ENCODE results near the gene TLCD4.

TLCD4 gene

DNA sequence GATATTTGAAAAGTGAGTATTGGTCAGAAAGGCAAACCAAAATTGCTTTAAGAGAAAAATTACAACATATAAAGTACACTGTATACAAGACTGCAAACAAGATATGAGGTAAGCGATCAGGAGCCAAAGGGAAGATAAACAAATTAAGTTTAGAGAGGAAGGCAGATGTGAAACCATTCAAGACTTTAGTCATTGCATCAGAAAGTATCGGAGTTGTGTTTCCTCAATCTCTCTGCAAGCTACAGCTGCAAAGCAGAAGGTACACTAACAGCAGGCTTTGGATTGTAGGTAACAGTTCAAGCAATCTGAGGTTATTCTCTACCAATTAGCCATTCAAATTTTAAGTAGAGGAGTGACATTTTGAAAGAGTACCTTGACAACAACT, 21.3 kb upstream of the TLCD4 start:
- DNase-seq = no peak

DNA sequence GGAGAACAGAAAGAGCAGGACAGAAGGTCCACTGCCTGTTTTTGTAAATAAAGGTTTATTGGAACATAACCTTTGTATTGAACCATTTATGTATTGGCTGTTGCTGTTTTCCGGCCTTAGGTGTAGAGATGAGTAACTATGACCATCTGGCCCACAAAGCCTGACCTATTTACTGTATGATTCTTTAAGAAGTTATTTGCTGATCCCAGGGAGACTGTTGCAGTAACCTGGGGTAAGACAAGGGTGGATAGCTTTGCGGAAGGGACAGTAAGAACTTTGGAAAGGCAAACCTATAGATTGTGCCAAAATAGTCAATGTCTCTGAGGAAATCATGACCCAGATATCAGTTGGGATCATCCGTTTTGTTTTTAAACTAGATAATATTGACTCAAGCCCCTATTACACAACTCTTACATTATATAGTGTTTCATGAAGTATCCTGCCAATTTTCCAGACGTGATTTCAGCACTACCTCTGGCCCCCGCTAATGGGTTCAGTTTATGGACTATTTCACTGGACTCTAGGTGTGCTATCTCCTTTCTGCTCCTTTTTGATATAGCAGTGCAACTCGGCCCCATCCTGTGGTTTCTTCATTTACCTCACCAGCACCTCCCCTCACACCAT, 20.8 kb upstream of the TLCD4 start:
- no peak for DNase-seq

DNA sequence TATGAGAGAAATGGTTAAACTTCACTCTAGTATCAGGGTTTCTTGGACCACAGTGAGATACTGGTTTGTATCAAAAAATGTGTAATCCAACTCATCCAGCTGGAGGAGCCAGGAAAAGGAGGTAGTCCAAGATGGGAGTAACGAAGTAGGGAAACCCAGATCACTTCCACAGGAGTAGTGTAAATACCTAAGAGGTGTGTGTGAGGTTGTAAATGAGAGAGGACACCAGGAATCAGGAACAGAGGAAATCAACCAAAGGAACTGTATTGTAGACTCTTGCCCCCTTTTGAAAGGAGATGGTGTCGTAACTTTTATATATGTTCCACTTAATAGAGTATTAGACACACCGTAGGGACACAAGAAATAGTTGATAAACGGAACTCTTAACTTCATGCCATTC, 19.7 kb upstream of the TLCD4 start:
- DNase-seq = no peak

DNA sequence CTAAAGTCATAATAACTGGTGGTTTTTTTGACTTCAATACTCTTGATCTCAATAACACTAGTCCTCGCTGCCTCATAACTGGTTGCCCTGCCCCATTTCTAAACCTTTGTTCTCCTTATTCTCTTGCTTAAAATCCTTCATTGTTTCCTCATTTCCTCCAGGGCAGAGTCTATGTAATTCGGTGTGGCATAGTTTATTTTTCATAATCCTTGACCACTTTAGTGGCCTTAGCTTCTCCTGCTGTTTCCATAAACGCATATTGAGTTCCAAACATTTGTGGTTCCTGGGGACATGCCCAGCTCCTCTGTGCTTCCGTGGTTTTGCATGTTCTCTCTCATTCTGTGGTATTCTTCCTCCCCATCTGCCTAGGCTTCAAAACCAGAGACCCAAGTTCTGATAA, 19.0 kb upstream of the TLCD4 start:
- DNase-seq = no peak

DNA sequence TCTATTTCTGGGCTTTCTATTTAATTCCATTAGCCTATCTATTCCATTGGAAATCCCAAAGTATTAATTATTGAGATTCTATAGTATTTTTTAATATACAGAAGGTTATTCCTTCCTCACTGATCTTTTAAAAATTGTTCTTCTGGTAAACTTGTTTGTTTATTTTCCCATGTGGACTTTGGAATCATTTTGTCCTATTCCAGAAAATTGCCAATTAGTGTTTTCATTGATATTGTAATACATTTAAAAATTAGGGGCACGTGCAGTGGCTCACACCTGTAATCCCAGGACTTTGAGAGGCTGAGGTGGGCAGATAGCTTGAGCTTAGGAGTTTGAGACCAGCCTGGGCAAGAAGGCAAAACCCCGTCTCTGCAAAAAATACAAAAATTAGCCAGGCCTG, 8.4 kb upstream of the TLCD4 start:
- no peak for DNase-seq

DNA sequence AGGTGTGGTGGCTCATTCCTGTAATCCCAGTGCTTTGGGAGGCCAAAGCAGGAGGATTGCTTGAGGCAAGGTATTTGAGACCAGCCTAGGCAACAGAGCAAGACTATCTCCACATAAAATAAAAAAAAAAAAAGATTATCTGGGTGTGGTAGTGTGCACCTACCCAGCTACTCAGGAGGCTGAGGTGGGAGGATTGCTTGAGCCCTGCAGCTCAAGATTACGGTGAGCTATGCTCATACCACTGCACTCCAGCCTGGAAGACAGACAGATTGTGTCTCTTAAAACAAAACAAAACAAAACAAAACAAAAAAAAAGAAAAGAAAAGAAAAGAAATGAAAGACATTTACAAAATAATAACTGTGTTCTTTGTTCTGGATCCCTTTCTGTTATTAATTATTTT, 6.1 kb upstream of the TLCD4 start:
- DNase-seq = no peak

DNA sequence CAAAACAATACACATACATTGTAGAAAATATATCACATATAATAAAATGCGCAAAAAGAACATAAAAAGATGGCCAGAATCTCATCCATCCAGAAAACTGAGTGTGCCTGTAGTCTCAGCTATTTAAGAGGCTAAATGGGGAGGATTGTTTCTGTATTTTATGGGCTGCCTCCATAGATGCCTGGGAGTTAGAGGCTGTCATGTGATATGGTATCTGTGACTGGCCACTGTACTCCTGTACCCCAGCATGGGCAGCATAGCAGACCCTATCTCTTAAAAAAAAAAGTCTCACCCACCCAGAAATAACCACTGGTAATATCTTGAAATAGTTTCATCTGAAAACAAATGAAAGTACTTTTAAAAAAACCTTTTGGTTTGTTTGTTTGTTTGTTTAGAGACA, 3.5 kb upstream of the TLCD4 start:
- DNase-seq = no peak

DNA sequence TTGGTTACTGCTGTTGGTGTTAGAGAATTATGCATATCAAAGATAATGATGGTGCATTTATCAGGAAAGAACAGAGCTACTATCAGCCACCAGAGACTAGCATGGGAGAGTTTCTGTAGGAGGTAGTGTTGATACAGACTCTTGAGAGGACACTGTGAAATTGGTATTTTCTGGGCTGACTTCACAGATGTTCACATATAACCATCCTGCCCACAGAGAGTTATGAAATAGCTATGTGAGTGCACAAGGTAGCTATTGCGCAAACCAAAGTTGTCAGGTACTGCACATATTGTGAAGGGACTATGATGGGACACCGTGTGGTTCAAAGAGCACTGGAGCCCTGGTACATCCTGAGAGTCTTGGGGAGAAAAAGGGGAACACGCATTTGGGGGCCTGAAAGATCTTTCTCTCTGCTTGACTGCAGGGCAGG, 1.4 kb upstream of the TLCD4 start:
- no peak for DNase-seq

DNA sequence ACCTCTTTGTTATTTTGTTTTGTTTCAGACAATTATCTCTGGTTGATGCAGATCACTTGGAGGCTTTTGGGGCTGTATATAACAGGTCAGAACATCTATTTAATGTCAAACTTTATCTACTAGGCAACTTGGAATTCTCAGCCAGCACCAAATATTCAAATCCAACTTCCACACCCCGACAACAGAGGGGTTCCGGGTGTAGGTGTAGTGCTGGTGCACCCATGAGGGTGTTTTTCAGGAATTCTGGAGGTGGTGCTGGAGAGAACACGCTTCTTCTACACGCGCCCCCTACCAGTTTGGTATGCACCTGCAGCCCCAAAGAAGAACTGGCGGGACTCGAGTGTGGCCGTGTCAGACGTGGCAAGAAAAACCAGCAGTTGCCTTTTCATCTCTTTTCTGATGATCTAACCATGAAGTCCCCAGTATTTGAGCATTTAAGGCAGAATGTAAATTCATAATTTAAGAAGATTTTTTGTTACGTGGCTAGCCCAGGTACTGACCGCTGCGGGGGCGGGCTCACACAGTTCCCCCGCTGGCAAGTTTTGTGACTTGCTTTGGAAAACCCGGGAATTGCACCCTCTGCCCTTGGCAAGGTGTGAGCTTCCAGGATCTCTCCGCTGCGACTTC, 462 bp upstream of the TLCD4 start:
- peak; percentile 40 for DNase-seq

DNA sequence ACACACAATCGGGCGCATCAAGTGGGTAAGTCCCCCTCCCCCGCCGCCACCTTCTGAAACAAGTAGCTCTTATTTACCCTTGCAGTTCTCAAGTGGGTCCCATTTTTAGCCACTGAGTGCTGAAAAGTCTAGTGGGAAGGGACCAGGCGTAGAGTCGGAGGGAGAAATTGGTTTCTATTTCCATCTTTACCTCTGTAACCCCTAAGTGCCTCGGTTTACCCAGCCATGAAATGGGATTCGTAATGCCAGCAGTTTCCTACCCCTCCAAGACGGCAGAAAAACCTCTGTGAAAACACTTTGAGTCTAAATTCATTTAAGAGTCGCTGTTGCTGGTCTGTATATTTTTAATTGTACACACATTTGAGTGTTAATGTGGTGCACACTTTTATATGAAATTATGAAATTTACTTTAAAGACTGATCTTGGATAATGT, 928 bp downstream of the TLCD4 start:
- DNase-seq = no peak

DNA sequence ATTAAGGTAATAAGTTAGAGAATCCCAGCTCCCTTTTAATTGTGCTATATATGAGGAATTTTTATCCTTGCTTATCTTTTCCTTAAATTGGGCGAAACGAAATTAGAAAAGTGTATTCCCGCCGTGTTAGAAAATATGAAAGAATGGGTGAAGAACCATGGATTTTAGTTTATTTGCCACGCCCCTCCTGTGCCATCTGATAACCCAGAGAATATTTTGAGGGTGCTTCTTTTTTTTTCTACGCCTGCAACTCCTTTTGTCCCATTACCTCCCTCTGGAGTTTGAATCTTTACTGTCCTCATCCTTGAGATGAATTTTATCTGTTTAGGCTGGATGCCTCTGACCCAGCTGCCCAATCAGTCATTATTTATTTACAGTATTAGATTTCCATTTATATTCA, 1.6 kb downstream of the TLCD4 start:
- no peak for DNase-seq

DNA sequence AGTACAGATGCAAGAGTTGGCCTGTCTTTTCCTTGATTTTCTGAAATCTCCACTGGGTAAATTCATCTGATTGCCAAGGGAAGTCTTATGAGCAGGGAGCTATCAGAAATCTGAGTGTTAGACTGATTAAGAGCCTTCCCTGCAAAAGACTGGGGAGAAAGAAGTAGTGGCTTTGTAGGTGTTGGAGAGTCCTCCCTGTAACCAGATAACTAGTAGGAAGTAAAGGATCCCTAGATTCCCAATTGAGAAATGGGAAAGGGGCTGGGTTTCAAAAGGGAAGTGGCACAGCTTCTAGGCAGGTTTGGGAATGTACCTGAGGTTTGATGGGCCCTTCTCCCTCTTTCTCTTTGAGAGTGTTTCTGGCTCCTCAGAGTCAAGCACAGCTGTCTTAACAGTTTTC, 2.1 kb downstream of the TLCD4 start:
- no peak for DNase-seq

DNA sequence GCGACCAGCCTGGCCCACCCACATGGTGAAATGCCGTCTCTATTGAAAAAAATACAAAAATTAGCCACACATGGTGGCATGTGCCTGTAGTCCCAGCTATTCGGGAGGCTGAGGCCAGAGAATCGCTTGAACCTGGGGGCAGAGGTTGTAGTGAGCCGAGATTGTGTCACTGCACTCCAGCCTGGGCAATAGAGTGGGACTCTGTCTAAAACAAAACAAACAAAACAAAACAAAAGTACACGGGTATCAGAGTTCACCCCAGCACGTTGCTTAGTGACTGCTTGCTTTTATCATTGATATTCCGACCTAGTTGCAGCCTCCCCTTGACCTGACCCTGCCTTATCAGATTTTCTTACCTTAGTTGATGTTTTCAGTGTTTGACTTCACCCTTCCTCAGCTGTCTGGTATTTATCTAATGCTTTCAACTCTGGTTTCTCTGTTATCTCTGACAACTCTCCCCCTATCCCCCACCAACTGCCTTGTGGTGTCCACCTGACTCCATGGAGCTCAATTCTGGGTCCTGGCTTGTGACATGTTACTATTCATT, 5.1 kb downstream of the TLCD4 start:
- no peak for DNase-seq

DNA sequence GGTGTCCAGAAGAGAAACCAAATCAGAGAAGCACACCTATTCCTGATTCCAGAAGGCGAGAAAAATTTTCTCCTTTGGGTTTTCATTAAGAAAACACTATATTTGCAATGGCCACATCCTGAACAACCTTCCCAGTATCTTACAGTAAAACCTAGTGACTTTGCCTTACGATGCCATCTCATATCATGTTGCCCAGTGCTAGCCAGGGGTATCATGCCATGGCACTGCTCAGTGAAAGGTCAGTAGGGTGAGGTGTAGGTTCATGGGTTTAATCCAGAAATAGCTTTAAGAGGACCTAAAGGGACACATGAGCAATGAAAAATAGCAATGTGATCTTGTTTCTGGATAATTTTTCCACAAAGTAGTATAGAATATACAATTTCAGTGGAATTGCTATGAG, 7.2 kb downstream of the TLCD4 start:
- no peak for DNase-seq

DNA sequence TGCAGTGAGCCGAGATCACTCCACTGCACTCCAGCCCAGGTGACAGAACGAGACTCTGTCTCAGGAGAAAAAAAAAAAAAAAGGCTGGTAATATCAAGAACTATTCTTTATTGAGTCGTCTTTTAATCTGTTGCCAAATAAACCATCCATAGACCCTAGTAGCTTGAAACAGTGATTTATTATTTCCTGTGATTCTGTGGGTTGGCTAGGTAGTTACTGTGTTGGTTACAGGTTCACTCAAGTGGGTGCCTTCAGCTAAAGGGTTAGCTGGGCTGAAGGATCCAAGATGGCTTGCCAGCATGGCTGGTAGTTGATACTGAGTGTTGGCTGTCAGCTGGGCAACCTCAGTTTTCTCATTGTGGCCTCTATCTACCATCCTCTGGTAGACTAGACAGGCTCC, 9.2 kb downstream of the TLCD4 start:
- DNase-seq = no peak

DNA sequence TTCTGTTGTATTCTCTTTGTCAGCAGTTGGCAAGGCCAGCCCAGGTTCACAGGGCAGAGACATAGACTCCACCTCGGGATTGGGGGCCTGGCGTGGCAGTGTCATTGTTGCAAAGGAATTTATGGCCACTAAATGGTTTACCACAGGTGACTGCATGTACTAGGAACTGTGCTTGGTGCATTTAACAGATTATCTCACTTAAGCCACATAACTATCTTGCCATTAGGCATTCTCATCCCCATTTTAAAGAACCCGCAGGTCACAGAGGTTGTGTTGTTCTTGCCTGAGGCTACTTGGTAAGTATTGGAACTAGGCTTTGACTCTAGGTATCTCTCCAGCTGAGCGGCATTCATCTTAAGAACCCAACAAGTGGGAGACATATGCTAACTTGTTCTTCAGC, 9.7 kb downstream of the TLCD4 start:
- DNase-seq = no peak

DNA sequence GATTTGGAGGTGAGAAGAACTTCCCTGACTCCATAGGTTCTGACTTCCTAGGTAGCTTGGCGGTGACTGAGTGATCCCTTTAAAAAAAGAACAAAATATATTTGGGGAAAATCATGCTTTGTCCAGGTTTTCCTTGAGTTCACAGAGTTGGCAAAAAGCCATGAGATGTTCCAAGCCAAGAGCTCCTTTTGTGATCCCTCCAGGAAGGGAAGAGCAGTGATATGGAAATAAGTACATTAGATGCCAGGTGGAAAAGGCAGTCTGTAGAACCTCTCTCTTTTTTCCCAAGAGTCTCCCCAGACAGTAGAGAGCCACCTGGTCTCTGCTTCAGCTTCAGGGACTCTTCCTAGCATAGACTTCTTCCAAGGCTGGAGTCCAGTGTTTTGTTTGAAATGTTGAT, 10.2 kb downstream of the TLCD4 start:
- no peak for DNase-seq

DNA sequence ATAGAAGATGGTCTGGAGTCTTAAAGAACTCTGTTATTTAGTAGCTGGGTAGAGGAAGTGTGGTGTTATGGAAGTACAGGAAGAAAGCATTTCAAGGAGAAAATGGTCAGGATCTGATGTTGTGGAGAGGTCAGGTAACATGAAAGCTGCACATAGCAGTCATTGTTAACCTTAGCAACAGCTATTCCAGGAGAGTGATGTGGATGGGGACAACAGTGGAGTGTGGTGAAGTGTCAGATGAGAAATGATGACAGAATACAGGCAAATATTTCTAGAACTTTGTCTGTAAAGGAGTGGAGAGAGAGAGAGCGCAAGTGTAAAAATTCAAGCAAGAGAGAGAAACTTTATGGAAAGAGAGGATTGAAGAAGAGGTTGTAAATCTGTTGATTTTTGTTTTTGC, 15.6 kb downstream of the TLCD4 start:
- no peak for DNase-seq

DNA sequence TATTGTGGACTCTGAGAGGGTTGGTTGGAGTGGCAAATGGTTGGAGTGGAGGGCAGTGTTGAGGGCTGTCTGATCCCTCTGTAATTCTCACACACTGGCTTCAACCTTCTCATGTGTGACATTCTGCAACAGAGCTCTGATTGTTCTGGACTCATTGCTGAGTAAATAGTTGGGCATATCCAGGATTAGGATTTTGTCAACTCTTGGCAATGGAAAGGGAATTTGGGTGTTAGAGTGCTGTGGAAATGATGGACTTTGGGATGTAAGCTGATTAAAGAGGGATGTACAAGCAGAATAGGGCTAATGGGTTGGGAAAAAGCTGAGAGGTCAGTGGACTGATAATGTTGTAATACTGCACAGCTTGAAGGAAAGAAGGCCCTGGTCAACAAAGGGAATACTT, 16.5 kb downstream of the TLCD4 start:
- DNase-seq = no peak

DNA sequence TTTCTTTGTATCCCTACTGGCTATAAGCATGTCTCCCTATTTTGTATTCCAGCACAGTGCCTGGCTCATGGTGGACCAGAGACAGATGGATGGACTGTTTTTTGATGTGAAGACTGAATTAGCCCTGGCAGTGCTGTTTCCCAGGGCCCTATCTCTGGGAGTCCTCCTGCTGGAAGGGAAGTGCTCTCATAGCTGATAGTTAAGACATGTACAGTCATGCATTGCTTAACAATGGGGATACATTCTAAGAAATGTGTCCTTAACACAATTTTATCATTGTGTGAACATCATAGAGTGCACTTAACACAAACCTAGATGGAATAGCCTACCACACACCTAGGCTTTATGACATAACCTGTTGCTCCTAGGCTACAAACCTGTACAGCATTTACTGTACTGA, 21.1 kb downstream of the TLCD4 start:
- no peak for DNase-seq

DNA sequence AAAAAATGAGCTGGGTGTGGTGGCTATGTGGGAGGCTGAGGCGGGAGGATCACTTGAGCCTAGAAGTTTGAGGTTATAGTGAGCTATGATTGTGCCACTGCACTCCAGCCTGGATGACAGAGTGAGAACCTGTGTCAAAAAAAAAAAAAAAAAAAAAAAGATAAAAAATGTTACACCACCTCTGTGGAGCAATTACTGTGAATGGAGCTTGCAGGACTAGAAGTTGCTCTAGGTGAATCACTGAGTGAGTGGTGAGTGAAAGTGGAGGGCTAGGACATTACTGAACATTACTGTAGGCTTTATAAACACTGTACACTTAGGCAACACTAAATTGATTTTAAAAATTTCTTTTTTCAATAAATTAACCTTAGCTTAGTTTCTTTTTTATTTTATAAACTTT, 21.9 kb downstream of the TLCD4 start:
- DNase-seq = no peak

DNA sequence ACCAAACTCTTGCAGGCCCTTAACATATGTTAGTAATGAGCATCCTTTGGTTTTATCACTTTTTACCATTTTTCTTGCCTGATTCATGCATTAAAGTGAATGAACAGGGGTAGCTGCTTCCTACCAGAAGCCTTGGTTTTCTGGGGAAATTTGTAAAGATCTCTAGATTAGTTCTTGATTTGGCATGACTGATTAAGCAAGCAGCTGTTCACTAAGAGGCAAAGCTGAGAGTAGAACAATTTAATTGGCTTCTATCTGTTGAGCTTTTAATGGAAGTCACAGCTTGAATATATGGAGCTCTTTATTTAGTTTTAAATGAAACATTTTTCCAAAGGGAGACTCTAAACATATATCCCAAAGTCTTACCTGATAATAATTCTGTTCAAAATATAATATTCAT, 23.6 kb downstream of the TLCD4 start:
- no peak for DNase-seq

DNA sequence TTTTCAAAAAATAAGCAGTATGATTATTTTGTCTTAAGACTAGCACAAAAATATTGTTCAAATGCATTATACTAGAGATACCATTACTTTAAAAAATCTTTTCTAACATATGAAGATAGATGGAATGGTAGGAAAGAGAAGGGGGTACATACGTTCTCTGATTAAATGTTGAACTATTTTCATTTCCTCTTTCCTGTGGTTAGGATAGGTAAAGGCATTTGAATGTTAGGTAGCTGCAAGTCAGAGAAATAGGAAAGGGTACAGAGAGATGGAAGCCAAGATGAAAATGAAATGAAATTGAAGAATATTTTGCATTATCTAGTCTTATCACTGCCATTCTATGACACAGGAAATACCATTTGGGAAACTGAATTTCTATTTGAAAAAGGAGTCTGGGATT, 28.3 kb downstream of the TLCD4 start:
- no peak for DNase-seq

DNA sequence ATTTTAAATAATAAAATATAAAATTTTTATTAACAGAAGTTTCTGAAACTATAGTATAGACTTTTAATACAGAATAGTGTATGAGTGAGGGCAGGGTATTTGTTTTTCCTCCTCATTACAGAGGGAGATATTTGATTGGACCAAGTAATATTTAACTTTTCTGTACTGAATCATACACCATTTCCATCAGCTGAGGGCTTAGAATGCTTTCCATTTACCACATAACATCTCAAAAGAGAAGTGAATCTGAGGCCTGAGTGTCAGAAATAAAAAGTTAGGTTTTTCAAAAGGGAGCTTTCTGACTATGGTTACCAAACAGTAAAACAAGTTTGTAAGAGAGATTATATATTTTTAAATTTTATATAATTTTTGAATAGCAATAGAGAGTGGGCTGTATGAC, 29.5 kb downstream of the TLCD4 start:
- no peak for DNase-seq

DNA sequence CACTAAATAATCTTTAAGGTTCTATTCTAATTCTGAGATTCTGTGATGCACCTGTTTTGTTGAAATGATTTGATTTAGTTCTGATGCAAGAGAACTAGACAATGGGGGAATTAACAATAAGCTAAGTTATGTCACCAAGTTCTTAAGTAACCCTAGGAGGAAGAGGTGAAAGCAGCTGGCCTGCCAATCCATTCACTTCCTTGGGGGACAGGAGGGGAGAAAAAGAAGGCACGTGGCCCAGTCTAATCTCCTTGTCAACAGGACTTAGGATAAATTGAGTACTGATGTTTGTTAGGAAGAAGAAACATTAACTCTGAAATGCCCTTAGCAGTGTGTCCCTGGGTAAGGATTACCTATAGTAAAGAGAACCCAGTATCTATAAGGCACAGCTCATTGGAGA, 36.9 kb downstream of the TLCD4 start:
- DNase-seq = no peak

Data from fibroblast of skin of back (primary cell).